Neural cell (in vitro differentiated cells): ENCODE measurements around the gene BIRC6. TPM values are rescaled to one million over a fixed set of nuclear protein-coding genes. Genes with fewer than 3 reads are reported as not detected.

Source experiments
- H2AFZ ChIP-seq: fragments of 200-600, 300-800 bp; sonication (generic), shearing (Covaris generic); 2 replicates; pipeline ENCODE4 v1.6.0; 2014; ENCODE audit warnings: low read depth, mild to moderate bottlenecking, antibody characterized with exemption, low read length, moderate library complexity
- H3F3A ChIP-seq: fragments of 200-600 bp; shearing (Covaris generic); 2 replicates; pipeline ENCODE4 v1.6.1; 2016; ENCODE audit warnings: mild to moderate bottlenecking, moderate library complexity, mixed read lengths, antibody characterized with exemption, low read length; ENCODE audit not compliant: insufficient read depth, poor library complexity, severe bottlenecking
- H3K27ac ChIP-seq: fragments of 200-600, 300-800 bp; sonication (generic), shearing (Covaris generic); 2 replicates; pipeline ENCODE4 v1.5.1; 2014; ENCODE audit warnings: mild to moderate bottlenecking, low read length, moderate library complexity
- H3K27me3 ChIP-seq: fragments of 300-800, 200-600 bp; sonication (generic), shearing (Covaris generic); 2 replicates; pipeline ENCODE4 v1.6.0; 2014; ENCODE audit warnings: mild to moderate bottlenecking, low read depth, low read length, moderate library complexity; ENCODE audit not compliant: insufficient read depth
- H3K36me3 ChIP-seq: fragments of 300-800, 200-600 bp; sonication (generic), shearing (Covaris generic); 2 replicates; pipeline ENCODE4 v1.5.1; 2014; ENCODE audit warnings: mild to moderate bottlenecking, antibody characterized with exemption, low read length, moderate library complexity; ENCODE audit not compliant: insufficient read depth
- H3K4me2 ChIP-seq: fragments of 300-800, 200-600 bp; sonication (generic), shearing (Covaris generic); 2 replicates; pipeline ENCODE4 v1.6.0; 2014; ENCODE audit warnings: mild to moderate bottlenecking, low read length
- H3K4me3 ChIP-seq: fragments of 300-800, 200-600 bp; sonication (generic), shearing (Covaris generic); 2 replicates; pipeline ENCODE4 v1.5.1; 2014; ENCODE audit warnings: mild to moderate bottlenecking, low read length, moderate library complexity
- H3K79me2 ChIP-seq: fragments of 200-600 bp; shearing (Covaris generic); replicated peaks from 2 replicates; pipeline ENCODE4 v1.6.0; 2014; ENCODE audit warnings: mild to moderate bottlenecking, low read length, moderate library complexity; ENCODE audit not compliant: insufficient read depth
- H3K9ac ChIP-seq: fragments of 300-800, 200-600 bp; sonication (generic), shearing (Covaris generic); 2 replicates; pipeline ENCODE4 v1.6.1; 2016; ENCODE audit warnings: mild to moderate bottlenecking, low read length, mixed read lengths
- H3K9me2 ChIP-seq: fragments of 200-600 bp; shearing (Covaris generic); 2 replicates; pipeline ENCODE4 v1.6.1; 2016; ENCODE audit warnings: mild to moderate bottlenecking, low read length, mixed read lengths; ENCODE audit not compliant: insufficient read depth
- H3K9me3 ChIP-seq: fragments of 200-600, 300-800 bp; sonication (generic), shearing (Covaris generic); 2 replicates; pipeline ENCODE4 v1.6.1; 2016; ENCODE audit warnings: mild to moderate bottlenecking, mixed run types, low read length, moderate library complexity, mixed read lengths
- H4K20me1 ChIP-seq: fragments of 200-600 bp; shearing (Covaris generic); 2 replicates; pipeline ENCODE4 v1.6.1; 2016; ENCODE audit warnings: mild to moderate bottlenecking, mixed run types; ENCODE audit not compliant: insufficient read depth
- CTCF ChIP-seq: fragments of 450-650 bp; IDR thresholded peaks from 2 replicates; pipeline ENCODE4 v1.5.1; 2014; ENCODE audit warnings: antibody characterized with exemption, mild to moderate bottlenecking, moderate library complexity; ENCODE audit not compliant: poor library complexity, severe bottlenecking
- EP300 ChIP-seq: fragments of 450-650 bp; conservative IDR thresholded peaks from 2 replicates; pipeline ENCODE4 v1.6.1; 2014; ENCODE audit warnings: antibody characterized with exemption, mild to moderate bottlenecking, moderate library complexity; ENCODE audit not compliant: poor library complexity, severe bottlenecking
- EZH2 ChIP-seq: fragments of 200-600, 300-800 bp; shearing (Covaris generic), sonication (generic); IDR thresholded peaks from 2 replicates; pipeline ENCODE4 v1.6.1; 2014; ENCODE audit warnings: antibody characterized with exemption, low read length, borderline replicate concordance, mild to moderate bottlenecking; ENCODE audit not compliant: insufficient read depth, poor library complexity, severe bottlenecking
- MXI1 ChIP-seq: fragments of 450-650 bp; conservative IDR thresholded peaks from 2 replicates; pipeline ENCODE4 v1.6.1; 2014; ENCODE audit warnings: antibody characterized with exemption, mild to moderate bottlenecking; ENCODE audit not compliant: poor library complexity, severe bottlenecking
- POLR2AphosphoS5 ChIP-seq: IDR thresholded peaks from 2 replicates; pipeline ENCODE4 v1.6.1; 2012
- RAD21 ChIP-seq: fragments of 450-650 bp; conservative IDR thresholded peaks from 2 replicates; pipeline ENCODE4 v1.6.1; 2014; ENCODE audit warnings: antibody characterized with exemption, mild to moderate bottlenecking, moderate library complexity
- REST ChIP-seq: IDR thresholded peaks from 2 replicates; pipeline ENCODE4 v1.6.1; 2012; ENCODE audit warnings: borderline replicate concordance
- SMC3 ChIP-seq: fragments of 450-650 bp; conservative IDR thresholded peaks from 2 replicates; pipeline ENCODE4 v1.6.1; 2014; ENCODE audit warnings: antibody characterized with exemption, mild to moderate bottlenecking, moderate library complexity; ENCODE audit not compliant: poor library complexity
- TAF1 ChIP-seq: IDR thresholded peaks from 2 replicates; pipeline ENCODE4 v1.6.1; 2012; ENCODE audit warnings: low read depth
- polyA minus RNA-seq: library from RNA; depleted of rRNA, polyadenylated mRNA; stranded (reverse); fragments of >200 nt; gene quantifications from 2 replicates; pipeline ENCODE4 v1.2.3, GENCODE V29; 2014
- polyA plus RNA-seq: library from polyadenylated mRNA; depleted of rRNA; stranded (reverse); fragments of >200 nt; gene quantifications from 2 replicates; pipeline ENCODE4 v1.2.3, GENCODE V29; 2014

The BIRC6 gene, protein sequence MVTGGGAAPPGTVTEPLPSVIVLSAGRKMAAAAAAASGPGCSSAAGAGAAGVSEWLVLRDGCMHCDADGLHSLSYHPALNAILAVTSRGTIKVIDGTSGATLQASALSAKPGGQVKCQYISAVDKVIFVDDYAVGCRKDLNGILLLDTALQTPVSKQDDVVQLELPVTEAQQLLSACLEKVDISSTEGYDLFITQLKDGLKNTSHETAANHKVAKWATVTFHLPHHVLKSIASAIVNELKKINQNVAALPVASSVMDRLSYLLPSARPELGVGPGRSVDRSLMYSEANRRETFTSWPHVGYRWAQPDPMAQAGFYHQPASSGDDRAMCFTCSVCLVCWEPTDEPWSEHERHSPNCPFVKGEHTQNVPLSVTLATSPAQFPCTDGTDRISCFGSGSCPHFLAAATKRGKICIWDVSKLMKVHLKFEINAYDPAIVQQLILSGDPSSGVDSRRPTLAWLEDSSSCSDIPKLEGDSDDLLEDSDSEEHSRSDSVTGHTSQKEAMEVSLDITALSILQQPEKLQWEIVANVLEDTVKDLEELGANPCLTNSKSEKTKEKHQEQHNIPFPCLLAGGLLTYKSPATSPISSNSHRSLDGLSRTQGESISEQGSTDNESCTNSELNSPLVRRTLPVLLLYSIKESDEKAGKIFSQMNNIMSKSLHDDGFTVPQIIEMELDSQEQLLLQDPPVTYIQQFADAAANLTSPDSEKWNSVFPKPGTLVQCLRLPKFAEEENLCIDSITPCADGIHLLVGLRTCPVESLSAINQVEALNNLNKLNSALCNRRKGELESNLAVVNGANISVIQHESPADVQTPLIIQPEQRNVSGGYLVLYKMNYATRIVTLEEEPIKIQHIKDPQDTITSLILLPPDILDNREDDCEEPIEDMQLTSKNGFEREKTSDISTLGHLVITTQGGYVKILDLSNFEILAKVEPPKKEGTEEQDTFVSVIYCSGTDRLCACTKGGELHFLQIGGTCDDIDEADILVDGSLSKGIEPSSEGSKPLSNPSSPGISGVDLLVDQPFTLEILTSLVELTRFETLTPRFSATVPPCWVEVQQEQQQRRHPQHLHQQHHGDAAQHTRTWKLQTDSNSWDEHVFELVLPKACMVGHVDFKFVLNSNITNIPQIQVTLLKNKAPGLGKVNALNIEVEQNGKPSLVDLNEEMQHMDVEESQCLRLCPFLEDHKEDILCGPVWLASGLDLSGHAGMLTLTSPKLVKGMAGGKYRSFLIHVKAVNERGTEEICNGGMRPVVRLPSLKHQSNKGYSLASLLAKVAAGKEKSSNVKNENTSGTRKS (N-terminal part only)
- polyA plus RNA-seq (88.0 and 109 TPM in 2 replicates), polyA minus RNA-seq (342 and 356 TPM in 2 replicates)

GRCh38 chr2:32356681-32357317 is at the start of gene BIRC6:
BIRC6 (plus strand) TSS chr2:32357023; CDS start chr2:32357162, 139 bp downstream.
- Histone ChIP-seq H3K9ac (peak within 1 kb of the TSS; percentile 94), H3K36me3 (no peaks in the 10 kb centered on the region), H3K79me2 (peaks cover 38% of the 10 kb centered on the region), H3F3A (no peaks in the 10 kb centered on the region), H3K4me2 (peak within 1 kb of the TSS; percentile 49), H2AFZ (peak within 1 kb of the TSS; percentile 95), H3K4me3 (peak within 1 kb of the TSS; percentile 82), H4K20me1 (no peaks in the 10 kb centered on the region), H3K27ac (peak within 1 kb of the TSS; percentile 95), H3K9me2 (no peaks in the 10 kb centered on the region), H3K27me3 (no peaks in the 10 kb centered on the region), H3K9me3 (no peaks in the 10 kb centered on the region)
- TF ChIP-seq CTCF (no peak), TAF1 (peak; percentile 95), SMC3 (no peak), POLR2AphosphoS5 (peak; percentile 95), EZH2 (no peak), MXI1 (peak; percentile 90), REST (no peak), RAD21 (peak; percentile 11), EP300 (peak; percentile 83)
